Neural cell (in vitro differentiated cells): ENCODE data around the gene CD200. TPM values are rescaled to one million over a fixed set of nuclear protein-coding genes. Genes with fewer than 3 reads are reported as not detected.
A peak's percentile ranks its signal among the peaks of the same experiment; 100 is the strongest.

Source experiments
- H2AFZ ChIP-seq: fragments of 200-600, 300-800 bp; sonication (generic), shearing (Covaris generic); 2 replicates; pipeline ENCODE4 v1.6.0; 2014; ENCODE audit warnings: low read depth, mild to moderate bottlenecking, antibody characterized with exemption, low read length, moderate library complexity
- H3F3A ChIP-seq: fragments of 200-600 bp; shearing (Covaris generic); 2 replicates; pipeline ENCODE4 v1.6.1; 2016; ENCODE audit warnings: mild to moderate bottlenecking, moderate library complexity, mixed read lengths, antibody characterized with exemption, low read length; ENCODE audit not compliant: insufficient read depth, poor library complexity, severe bottlenecking
- H3K27ac ChIP-seq: fragments of 200-600, 300-800 bp; sonication (generic), shearing (Covaris generic); 2 replicates; pipeline ENCODE4 v1.5.1; 2014; ENCODE audit warnings: mild to moderate bottlenecking, low read length, moderate library complexity
- H3K27me3 ChIP-seq: fragments of 300-800, 200-600 bp; sonication (generic), shearing (Covaris generic); 2 replicates; pipeline ENCODE4 v1.6.0; 2014; ENCODE audit warnings: mild to moderate bottlenecking, low read depth, low read length, moderate library complexity; ENCODE audit not compliant: insufficient read depth
- H3K36me3 ChIP-seq: fragments of 300-800, 200-600 bp; sonication (generic), shearing (Covaris generic); 2 replicates; pipeline ENCODE4 v1.5.1; 2014; ENCODE audit warnings: mild to moderate bottlenecking, antibody characterized with exemption, low read length, moderate library complexity; ENCODE audit not compliant: insufficient read depth
- H3K4me2 ChIP-seq: fragments of 300-800, 200-600 bp; sonication (generic), shearing (Covaris generic); 2 replicates; pipeline ENCODE4 v1.6.0; 2014; ENCODE audit warnings: mild to moderate bottlenecking, low read length
- H3K4me3 ChIP-seq: fragments of 300-800, 200-600 bp; sonication (generic), shearing (Covaris generic); 2 replicates; pipeline ENCODE4 v1.5.1; 2014; ENCODE audit warnings: mild to moderate bottlenecking, low read length, moderate library complexity
- H3K79me2 ChIP-seq: fragments of 200-600 bp; shearing (Covaris generic); replicated peaks from 2 replicates; pipeline ENCODE4 v1.6.0; 2014; ENCODE audit warnings: mild to moderate bottlenecking, low read length, moderate library complexity; ENCODE audit not compliant: insufficient read depth
- H3K9ac ChIP-seq: fragments of 300-800, 200-600 bp; sonication (generic), shearing (Covaris generic); 2 replicates; pipeline ENCODE4 v1.6.1; 2016; ENCODE audit warnings: mild to moderate bottlenecking, low read length, mixed read lengths
- H3K9me2 ChIP-seq: fragments of 200-600 bp; shearing (Covaris generic); 2 replicates; pipeline ENCODE4 v1.6.1; 2016; ENCODE audit warnings: mild to moderate bottlenecking, low read length, mixed read lengths; ENCODE audit not compliant: insufficient read depth
- H3K9me3 ChIP-seq: fragments of 200-600, 300-800 bp; sonication (generic), shearing (Covaris generic); 2 replicates; pipeline ENCODE4 v1.6.1; 2016; ENCODE audit warnings: mild to moderate bottlenecking, mixed run types, low read length, moderate library complexity, mixed read lengths
- H4K20me1 ChIP-seq: fragments of 200-600 bp; shearing (Covaris generic); 2 replicates; pipeline ENCODE4 v1.6.1; 2016; ENCODE audit warnings: mild to moderate bottlenecking, mixed run types; ENCODE audit not compliant: insufficient read depth
- CTCF ChIP-seq: fragments of 450-650 bp; IDR thresholded peaks from 2 replicates; pipeline ENCODE4 v1.5.1; 2014; ENCODE audit warnings: antibody characterized with exemption, mild to moderate bottlenecking, moderate library complexity; ENCODE audit not compliant: poor library complexity, severe bottlenecking
- EP300 ChIP-seq: fragments of 450-650 bp; conservative IDR thresholded peaks from 2 replicates; pipeline ENCODE4 v1.6.1; 2014; ENCODE audit warnings: antibody characterized with exemption, mild to moderate bottlenecking, moderate library complexity; ENCODE audit not compliant: poor library complexity, severe bottlenecking
- EZH2 ChIP-seq: fragments of 200-600, 300-800 bp; shearing (Covaris generic), sonication (generic); IDR thresholded peaks from 2 replicates; pipeline ENCODE4 v1.6.1; 2014; ENCODE audit warnings: antibody characterized with exemption, low read length, borderline replicate concordance, mild to moderate bottlenecking; ENCODE audit not compliant: insufficient read depth, poor library complexity, severe bottlenecking
- MXI1 ChIP-seq: fragments of 450-650 bp; conservative IDR thresholded peaks from 2 replicates; pipeline ENCODE4 v1.6.1; 2014; ENCODE audit warnings: antibody characterized with exemption, mild to moderate bottlenecking; ENCODE audit not compliant: poor library complexity, severe bottlenecking
- POLR2AphosphoS5 ChIP-seq: IDR thresholded peaks from 2 replicates; pipeline ENCODE4 v1.6.1; 2012
- RAD21 ChIP-seq: fragments of 450-650 bp; conservative IDR thresholded peaks from 2 replicates; pipeline ENCODE4 v1.6.1; 2014; ENCODE audit warnings: antibody characterized with exemption, mild to moderate bottlenecking, moderate library complexity
- SMC3 ChIP-seq: fragments of 450-650 bp; conservative IDR thresholded peaks from 2 replicates; pipeline ENCODE4 v1.6.1; 2014; ENCODE audit warnings: antibody characterized with exemption, mild to moderate bottlenecking, moderate library complexity; ENCODE audit not compliant: poor library complexity
- TAF1 ChIP-seq: IDR thresholded peaks from 2 replicates; pipeline ENCODE4 v1.6.1; 2012; ENCODE audit warnings: low read depth
- polyA plus RNA-seq: library from polyadenylated mRNA; depleted of rRNA; stranded (reverse); fragments of >200 nt; gene quantifications from 2 replicates; pipeline ENCODE4 v1.2.3, GENCODE V29; 2014
- TF ChIP-seq, protein P1 (sequence below): IDR thresholded peaks from 2 replicates; pipeline ENCODE4 v1.6.1; 2012; ENCODE audit warnings: borderline replicate concordance

Gene CD200
- polyA plus RNA-seq, 1 donor from 2014 or later: 174 TPM

DNA sequence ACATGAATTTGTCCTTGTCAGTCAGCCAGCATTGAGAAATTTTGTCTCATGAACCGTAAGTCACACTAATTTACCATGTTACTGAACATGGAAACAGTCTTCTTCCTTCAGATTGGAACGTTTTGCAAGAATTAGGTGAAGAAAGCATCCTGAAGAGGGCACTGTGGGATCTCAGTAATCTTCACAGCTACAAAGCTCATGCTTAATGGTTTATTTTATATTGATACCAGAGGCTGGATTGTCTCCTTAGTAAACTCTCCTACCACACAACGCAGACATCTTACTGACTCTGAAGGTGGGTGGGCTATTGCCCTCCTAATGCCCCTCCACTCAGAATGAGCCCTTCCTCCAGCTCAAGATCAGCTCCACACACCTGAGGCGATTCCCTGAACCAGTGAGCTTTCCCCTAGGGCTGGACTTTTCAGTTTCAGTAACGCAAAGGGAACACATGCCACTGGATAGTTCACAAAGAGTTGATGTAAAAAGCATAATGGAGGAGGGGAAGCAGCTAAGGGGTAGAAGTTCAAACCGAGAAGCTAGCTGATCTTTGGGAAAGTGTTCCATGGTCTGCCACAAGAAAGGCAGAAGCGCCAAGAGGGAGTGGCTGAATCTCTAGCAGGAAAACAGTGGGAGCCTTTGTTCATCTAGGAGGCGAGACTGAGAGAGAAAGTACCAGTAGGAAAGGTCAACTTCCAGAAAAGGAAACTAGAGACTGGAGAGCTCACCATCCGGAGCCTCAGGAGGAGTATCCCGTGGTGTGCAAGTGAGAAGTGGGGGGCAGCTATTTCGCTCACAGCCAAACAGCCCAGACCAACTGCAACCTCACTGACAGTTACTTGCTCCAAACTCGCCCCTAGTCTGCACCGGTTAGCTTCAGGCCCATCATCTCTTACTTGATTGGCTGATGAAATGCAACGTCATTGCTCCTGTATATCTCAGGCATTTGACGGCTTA is 39.3 kb upstream of the CD200 start, which contains the start of gene SLC9C1:
TSS of gene SLC9C1 (minus strand) at position 849 of the 954 bp plus-strand sequence. CDS start 7,425 bp downstream, outside the sequence.
- Histone ChIP-seq H3F3A (no peaks in the 10 kb centered on the region), H3K4me2 (no peak within 1 kb of the TSS), H3K4me3 (no peak within 1 kb of the TSS), H3K27ac (no peak within 1 kb of the TSS), H3K9ac (no peak within 1 kb of the TSS), H3K36me3 (no peaks in the 10 kb centered on the region), H3K9me3 (no peaks in the 10 kb centered on the region), H3K27me3 (no peaks in the 10 kb centered on the region), H4K20me1 (no peaks in the 10 kb centered on the region), H3K79me2 (no peaks in the 10 kb centered on the region), H3K9me2 (no peaks in the 10 kb centered on the region), H2AFZ (no peak within 1 kb of the TSS)
- TF ChIP-seq POLR2AphosphoS5 (no peak), TAF1 (no peak), RAD21 (peak; percentile 74), MXI1 (no peak), CTCF (peak; percentile 74), SMC3 (peak; percentile 67)

GRCh38 chr3:112297714-112298113 is 35.2 kb upstream of the CD200 start:
- H2AFZ ChIP-seq: no peak overlapping the region
- no peak overlapping the region for H3K9ac ChIP-seq
- H3K36me3 ChIP-seq: no peaks in the 10 kb centered on the region
- no peaks in the 10 kb centered on the region for H4K20me1 ChIP-seq
- no peak overlapping the region for H3K4me2 ChIP-seq
- no peak overlapping the region for H3K27ac ChIP-seq
- no peaks in the 10 kb centered on the region for H3K79me2 ChIP-seq
- H3K27me3 ChIP-seq: no peaks in the 10 kb centered on the region
- no peaks in the 10 kb centered on the region for H3K9me2 ChIP-seq
- H3K9me3 ChIP-seq: no peaks in the 10 kb centered on the region
- H3K4me3 ChIP-seq: no peak overlapping the region
- TF ChIP-seq CTCF (no peak), MXI1 (no peak), SMC3 (no peak), TAF1 (no peak), EP300 (no peak), RAD21 (no peak), EZH2 (no peak), POLR2AphosphoS5 (no peak)
- TF ChIP-seq, protein P1, sequence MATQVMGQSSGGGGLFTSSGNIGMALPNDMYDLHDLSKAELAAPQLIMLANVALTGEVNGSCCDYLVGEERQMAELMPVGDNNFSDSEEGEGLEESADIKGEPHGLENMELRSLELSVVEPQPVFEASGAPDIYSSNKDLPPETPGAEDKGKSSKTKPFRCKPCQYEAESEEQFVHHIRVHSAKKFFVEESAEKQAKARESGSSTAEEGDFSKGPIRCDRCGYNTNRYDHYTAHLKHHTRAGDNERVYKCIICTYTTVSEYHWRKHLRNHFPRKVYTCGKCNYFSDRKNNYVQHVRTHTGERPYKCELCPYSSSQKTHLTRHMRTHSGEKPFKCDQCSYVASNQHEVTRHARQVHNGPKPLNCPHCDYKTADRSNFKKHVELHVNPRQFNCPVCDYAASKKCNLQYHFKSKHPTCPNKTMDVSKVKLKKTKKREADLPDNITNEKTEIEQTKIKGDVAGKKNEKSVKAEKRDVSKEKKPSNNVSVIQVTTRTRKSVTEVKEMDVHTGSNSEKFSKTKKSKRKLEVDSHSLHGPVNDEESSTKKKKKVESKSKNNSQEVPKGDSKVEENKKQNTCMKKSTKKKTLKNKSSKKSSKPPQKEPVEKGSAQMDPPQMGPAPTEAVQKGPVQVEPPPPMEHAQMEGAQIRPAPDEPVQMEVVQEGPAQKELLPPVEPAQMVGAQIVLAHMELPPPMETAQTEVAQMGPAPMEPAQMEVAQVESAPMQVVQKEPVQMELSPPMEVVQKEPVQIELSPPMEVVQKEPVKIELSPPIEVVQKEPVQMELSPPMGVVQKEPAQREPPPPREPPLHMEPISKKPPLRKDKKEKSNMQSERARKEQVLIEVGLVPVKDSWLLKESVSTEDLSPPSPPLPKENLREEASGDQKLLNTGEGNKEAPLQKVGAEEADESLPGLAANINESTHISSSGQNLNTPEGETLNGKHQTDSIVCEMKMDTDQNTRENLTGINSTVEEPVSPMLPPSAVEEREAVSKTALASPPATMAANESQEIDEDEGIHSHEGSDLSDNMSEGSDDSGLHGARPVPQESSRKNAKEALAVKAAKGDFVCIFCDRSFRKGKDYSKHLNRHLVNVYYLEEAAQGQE: no peak
- no peaks in the 10 kb centered on the region for H3F3A ChIP-seq
